COR-L47 (cell line): ENCODE results near the gene NEU4.

Experiments used
- DNase-seq: peaks from one replicate; lab custom pipeline; 2025; lab: John Stamatoyannopoulos, UW

Gene NEU4

GRCh38 chr2:241853651-241854341 lies 44.8 kb downstream of the NEU4 start:
- no peak for DNase-seq

GRCh38 chr2:241854342-241855244 lies 45.6 kb downstream of the NEU4 start:
- DNase-seq, result no peak

- no peak for DNase-seq
Measured at GRCh38 chr2:241855245-241855887, 46.4 kb downstream of the NEU4 start.

GRCh38 chr2:241855888-241856422 lies 47.0 kb downstream of the NEU4 start:
- DNase-seq, result no peak

- DNase-seq, result no peak
Measured at GRCh38 chr2:241857041-241857541, 48.1 kb downstream of the NEU4 start.

GRCh38 chr2:241857572-241858121 lies 48.7 kb downstream of the NEU4 start:
- no peak for DNase-seq

GRCh38 chr2:241858206-241859016 lies 49.4 kb downstream of the NEU4 start, which contains the start of gene PDCD1:
PDCD1 (minus strand) TSS chr2:241858894; CDS start chr2:241858838, 56 bp downstream.
- no peak for DNase-seq

GRCh38 chr2:241859017-241859435 lies 50.0 kb downstream of the NEU4 start:
- no peak for DNase-seq

GRCh38 chr2:241859436-241860183 lies 50.6 kb downstream of the NEU4 start:
- no peak for DNase-seq

GRCh38 chr2:241860184-241861078 lies 51.4 kb downstream of the NEU4 start:
- DNase-seq, result no peak

- no peak for DNase-seq
Measured at GRCh38 chr2:241861264-241861663, 52.3 kb downstream of the NEU4 start.

- no peak for DNase-seq
Measured at GRCh38 chr2:241862093-241862492, 53.1 kb downstream of the NEU4 start.

- DNase-seq, result no peak
Measured at GRCh38 chr2:241862775-241863535, 54.0 kb downstream of the NEU4 start.

GRCh38 chr2:241863536-241863954 lies 54.6 kb downstream of the NEU4 start:
- no peak for DNase-seq

GRCh38 chr2:241864168-241864849 lies 55.3 kb downstream of the NEU4 start:
- DNase-seq, result no peak

- no peak for DNase-seq
Measured at GRCh38 chr2:241864850-241865213, 55.8 kb downstream of the NEU4 start.

GRCh38 chr2:241865416-241865956 lies 56.5 kb downstream of the NEU4 start:
- no peak for DNase-seq
